CD4-positive, alpha-beta T cell (primary cell): ENCODE measurements around the gene TNP1. TPM values are rescaled to one million over a fixed set of nuclear protein-coding genes. Genes with fewer than 3 reads are reported as not detected.

Experiments used
- ATAC-seq: fragments of 200-7000 bp; cut with Tn5 transposase; one replicate; pipeline ENCODE4 v1.10.0; 2022; ENCODE audit warnings: mild to moderate bottlenecking; ENCODE audit not compliant: poor library complexity
- CTCF ChIA-PET: fragments of 350-600 bp; sonication (Branson Sonifier 250); formaldehyde crosslinking; loops from one replicate; lab custom pipeline; 2021; ENCODE audit warnings: antibody characterized with exemption, inconsistent platforms; lab: Charles Lee
- POLR2A ChIA-PET: fragments of 350-600 bp; sonication (Branson Sonifier 250); formaldehyde crosslinking; loops from one replicate; lab custom pipeline; 2021; ENCODE audit warnings: antibody characterized with exemption, inconsistent platforms; lab: Charles Lee
- DNase-seq, 14 experiments: peaks; one replicate each; pipeline ENCODE4 v3.0.0-alpha.2; 2013 to 2020; ENCODE audit warnings: mixed read lengths in 2 of 14
- H3K27ac ChIP-seq, 2 donors: one replicate each; pipeline versions ENCODE4 v1.5.1 to v1.7.0; 2013; ENCODE audit warnings: low read length in 2 of 2, low read depth in 1 of 2, mild to moderate bottlenecking in 1 of 2
- H3K27me3 ChIP-seq, 2 experiments: 1 replicate in 1 of 2; 2 replicates in 1 of 2; pipeline versions ENCODE4 v1.6.1 to v1.7.0; 2013; ENCODE audit warnings: low read length in 2 of 2, control low read depth in 1 of 2, mild to moderate bottlenecking in 1 of 2, moderate library complexity in 1 of 2; ENCODE audit not compliant: insufficient read depth in 2 of 2, control insufficient read depth in 1 of 2
- H3K36me3 ChIP-seq: one replicate; pipeline ENCODE4 v1.6.1; 2013; ENCODE audit warnings: low read length, control low read depth; ENCODE audit not compliant: insufficient read depth
- H3K4me1 ChIP-seq: one replicate; pipeline ENCODE4 v1.6.1; 2013; ENCODE audit warnings: low read length, control low read depth; ENCODE audit not compliant: insufficient read depth
- H3K4me3 ChIP-seq: one replicate; pipeline ENCODE4 v1.5.1; 2013; ENCODE audit warnings: mild to moderate bottlenecking, low read length, moderate library complexity
- H3K9me3 ChIP-seq, 2 experiments: 1 replicate in 1 of 2; 2 replicates in 1 of 2; pipeline versions ENCODE4 v1.6.1 to v1.7.0; 2013; ENCODE audit warnings: low read length in 2 of 2, mild to moderate bottlenecking in 2 of 2, control low read depth in 1 of 2, moderate library complexity in 1 of 2; ENCODE audit not compliant: control insufficient read depth in 1 of 2, insufficient read depth in 1 of 2
- H3K27ac Mint-ChIP-seq: one replicate; pipeline ENCODE4 v1.8.0; 2020; ENCODE audit warnings: mixed read lengths
- H3K27me3 Mint-ChIP-seq: one replicate; pipeline ENCODE4 v1.8.0; 2021; ENCODE audit warnings: mixed read lengths
- H3K36me3 Mint-ChIP-seq: one replicate; pipeline ENCODE4 v1.8.0; 2021; ENCODE audit warnings: low read depth, mixed read lengths
- H3K4me1 Mint-ChIP-seq: one replicate; pipeline ENCODE4 v1.8.0; 2021; ENCODE audit warnings: low read depth, mixed read lengths
- H3K4me3 Mint-ChIP-seq: one replicate; pipeline ENCODE4 v1.8.0; 2020; ENCODE audit warnings: mild to moderate bottlenecking, mixed read lengths
- H3K9me3 Mint-ChIP-seq: one replicate; pipeline ENCODE4 v1.8.0; 2020; ENCODE audit warnings: mixed read lengths
- CTCF ChIP-seq: fragments of 200-600 bp; IDR thresholded peaks from one replicate; pipeline ENCODE4 v1.8.0; 2022; ENCODE audit warnings: antibody characterized with exemption, mild to moderate bottlenecking
- intact Hi-C, 2 experiments: fragments of 100-400 bp; cut with DNase I in 1 of 2; cut with micrococcal nuclease in 1 of 2; formaldehyde crosslinking; loops; one replicate each; pipeline versions ENCODE4 v1.15.1 to v1.9.0; 2023 to 2025; cut with DNase I, micrococcal nuclease
- total RNA-seq, 174 experiments: library from RNA in 2 of 174; stranded (reverse) in 2 of 174; gene quantifications; one replicate each; pipeline ENCODE4 v1.2.3 and lab custom pipeline; 2021 to 2026

The TNP1 gene
- total RNA-seq, 2 experiments from 2014 or later: not detected

GRCh38 chr2:216875862-216876261 lies 16.0 kb upstream of the TNP1 start:
- Histone ChIP-seq H3K9me3 (no peaks in the 10 kb centered on the region), H3K27me3 (no peaks in the 10 kb centered on the region), H3K27ac (no peak overlapping the region), H3K36me3 (no peaks in the 10 kb centered on the region), H3K4me3 (no peak overlapping the region), H3K4me1 (no peaks in the 10 kb centered on the region)
- H3K27me3 Mint-ChIP-seq: peaks cover 4% of the 10 kb centered on the region
- H3K4me3 Mint-ChIP-seq: no peak overlapping the region
- DNase-seq (no peak), ATAC-seq (no peak)
- POLR2A ChIA-PET: no interaction called here
- CTCF ChIA-PET: no interaction called here
- no peaks in the 10 kb centered on the region for H3K9me3 Mint-ChIP-seq
- H3K4me1 Mint-ChIP-seq: peaks cover 7% of the 10 kb centered on the region
- TF ChIP-seq CTCF: no peak
- intact Hi-C loops: no loop called here
- H3K27ac Mint-ChIP-seq: no peak overlapping the region
- no peaks in the 10 kb centered on the region for H3K36me3 Mint-ChIP-seq

- H3K36me3 ChIP-seq: no peaks in the 10 kb centered on the region
- Mint-ChIP-seq H3K4me1 (no peaks in the 10 kb centered on the region), H3K27ac (no peak overlapping the region), H3K9me3 (no peaks in the 10 kb centered on the region), H3K27me3 (no peaks in the 10 kb centered on the region), H3K4me3 (no peak overlapping the region), H3K36me3 (no peaks in the 10 kb centered on the region)
- no peaks in the 10 kb centered on the region for H3K4me1 ChIP-seq
- intact Hi-C loops: no loop called here
- TF ChIP-seq CTCF: no peak
- no peak overlapping the region for H3K27ac ChIP-seq
- ChIA-PET CTCF (no interaction called here), POLR2A (no interaction called here)
- ATAC-seq: no peak
- H3K9me3 ChIP-seq: no peaks in the 10 kb centered on the region
- H3K4me3 ChIP-seq: no peak overlapping the region
- DNase-seq: no peak
- H3K27me3 ChIP-seq: peaks cover 0 to 2% of the 10 kb centered on the region in 2 experiments
Measured at GRCh38 chr2:216873573-216873972, 13.7 kb upstream of the TNP1 start.

- H3K27me3 Mint-ChIP-seq: no peaks in the 10 kb centered on the region
- no peaks in the 10 kb centered on the region for H3K36me3 ChIP-seq
- DNase-seq: no peak
- ChIA-PET CTCF (no interaction called here), POLR2A (no interaction called here)
- no peaks in the 10 kb centered on the region for H3K9me3 ChIP-seq
- TF ChIP-seq CTCF: no peak
- H3K27me3 ChIP-seq: peaks cover 0 to 2% of the 10 kb centered on the region in 2 experiments
- H3K4me1 Mint-ChIP-seq: no peaks in the 10 kb centered on the region
- ATAC-seq: no peak
- intact Hi-C loops: no loop called here
- H3K4me1 ChIP-seq: no peaks in the 10 kb centered on the region
- no peak overlapping the region for H3K4me3 ChIP-seq
- no peak overlapping the region for H3K4me3 Mint-ChIP-seq
- H3K36me3 Mint-ChIP-seq: no peaks in the 10 kb centered on the region
- H3K27ac Mint-ChIP-seq: no peak overlapping the region
- H3K27ac ChIP-seq: no peak overlapping the region
- H3K9me3 Mint-ChIP-seq: no peaks in the 10 kb centered on the region
Measured at GRCh38 chr2:216872624-216873023, 12.8 kb upstream of the TNP1 start.
